ENCODE data around the gene RAB26. TPM values are rescaled to one million over a fixed set of nuclear protein-coding genes. Genes with fewer than 3 reads are reported as not detected.

Gene RAB26
- total and polyA plus RNA-seq, 2 donors (not counting 3 experiments of a cell fraction or from before 2014, with no cell fraction given), result 0.91 to 2.0 TPM

- intact Hi-C loops (cut with micrococcal nuclease), result no loop called here
- H4K20me1 ChIP-seq (replicated peaks; ENCODE audit: control insufficient read depth, extremely low read depth, insufficient read depth, low read length), result no peaks in the 10 kb centered on the region
- BruUV-seq (replicated peaks), result no TSS peak
- H3K27me3 ChIP-seq (ENCODE audit: control insufficient read depth in 2 of 2, insufficient read depth in 2 of 2, low read length in 2 of 2), result no peaks in the 10 kb centered on the region
- TF ChIP-seq GATA2 (IDR thresholded peaks at IDR 0.05; ENCODE audit: insufficient read depth, insufficient read length, low read depth, low read length) (no peak), MYC (IDR thresholded peaks at IDR 0.05; ENCODE audit: low read depth, low read length) (no peak), JUN (IDR thresholded peaks at IDR 0.05; ENCODE audit: borderline replicate concordance, insufficient read depth, insufficient read length, low read depth) (no peak), POLR2A (IDR thresholded peaks at IDR 0.05; ENCODE audit: low read depth, low read length) (no peak), FOS (IDR thresholded peaks at IDR 0.05; ENCODE audit: borderline replicate concordance, insufficient read depth, low read length) (no peak), EZH2 (IDR thresholded peaks at IDR 0.05; ENCODE audit: borderline replicate concordance, low read depth, low read length, severe bottlenecking) (no peak), POLR2AphosphoS5 (IDR thresholded peaks at IDR 0.05; ENCODE audit: insufficient read depth, low read depth, low read length) (no peak)
- TF ChIP-seq, protein P1, sequence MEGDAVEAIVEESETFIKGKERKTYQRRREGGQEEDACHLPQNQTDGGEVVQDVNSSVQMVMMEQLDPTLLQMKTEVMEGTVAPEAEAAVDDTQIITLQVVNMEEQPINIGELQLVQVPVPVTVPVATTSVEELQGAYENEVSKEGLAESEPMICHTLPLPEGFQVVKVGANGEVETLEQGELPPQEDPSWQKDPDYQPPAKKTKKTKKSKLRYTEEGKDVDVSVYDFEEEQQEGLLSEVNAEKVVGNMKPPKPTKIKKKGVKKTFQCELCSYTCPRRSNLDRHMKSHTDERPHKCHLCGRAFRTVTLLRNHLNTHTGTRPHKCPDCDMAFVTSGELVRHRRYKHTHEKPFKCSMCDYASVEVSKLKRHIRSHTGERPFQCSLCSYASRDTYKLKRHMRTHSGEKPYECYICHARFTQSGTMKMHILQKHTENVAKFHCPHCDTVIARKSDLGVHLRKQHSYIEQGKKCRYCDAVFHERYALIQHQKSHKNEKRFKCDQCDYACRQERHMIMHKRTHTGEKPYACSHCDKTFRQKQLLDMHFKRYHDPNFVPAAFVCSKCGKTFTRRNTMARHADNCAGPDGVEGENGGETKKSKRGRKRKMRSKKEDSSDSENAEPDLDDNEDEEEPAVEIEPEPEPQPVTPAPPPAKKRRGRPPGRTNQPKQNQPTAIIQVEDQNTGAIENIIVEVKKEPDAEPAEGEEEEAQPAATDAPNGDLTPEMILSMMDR (IDR thresholded peaks at IDR 0.05; ENCODE audit: extremely low read depth in 1 of 2, insufficient read depth in 1 of 2, low read depth in 1 of 2, low read length in 2 of 2), result no peak
- TF ChIP-seq, protein P2, sequence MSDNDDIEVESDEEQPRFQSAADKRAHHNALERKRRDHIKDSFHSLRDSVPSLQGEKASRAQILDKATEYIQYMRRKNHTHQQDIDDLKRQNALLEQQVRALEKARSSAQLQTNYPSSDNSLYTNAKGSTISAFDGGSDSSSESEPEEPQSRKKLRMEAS (IDR thresholded peaks at IDR 0.05; ENCODE audit: insufficient read depth, insufficient read length), result no peak
- no peak for FAIRE-seq
- H3K4me3 ChIP-seq (replicated peaks in 1 of 3; ENCODE audit: insufficient read depth in 1 of 3, low read depth in 1 of 3, low read length in 3 of 3), result no peak overlapping the region
- no peak overlapping the region for H2AFZ ChIP-seq (ENCODE audit: low read depth, low read length)
- no peaks in the 10 kb centered on the region for H3K36me3 ChIP-seq (ENCODE audit: control insufficient read depth in 2 of 2, extremely low read depth in 1 of 2, insufficient read depth in 2 of 2, low read length in 2 of 2)
- H3K27ac ChIP-seq (ENCODE audit: insufficient read depth, low read depth, low read length), result no peak overlapping the region
- ChIA-PET CTCF (interaction anchor here (1.1 to 3.3 kb wide), 6 partner anchors 10 to 142 kb away, joined by 3 to 14 read pairs (median 4); partner anchors contain the start of genes NHERF2 and TRAF7), POLR2A (interaction anchor here (1.2 to 4.8 kb wide), 3 partner anchors 9 to 138 kb away, joined by 3 to 24 read pairs (median 3); partner anchors contain the start of gene TRAF7)
- H3K79me2 ChIP-seq (ENCODE audit: control insufficient read depth, insufficient read depth, low read length), result no peaks in the 10 kb centered on the region
- H3K4me1 ChIP-seq (ENCODE audit: control insufficient read depth, extremely low read depth, insufficient read depth, low read length), result peaks cover 14% of the 10 kb centered on the region
- no peak for DNase-seq (ENCODE audit: low read depth, low spot score)
- no peaks in the 10 kb centered on the region for H3K9me3 ChIP-seq (replicated peaks; ENCODE audit: control insufficient read depth, insufficient read depth, low read length)
- dilution Hi-C loops (cut with MboI; ENCODE audit: extremely low pct_ligation_motif_present, low sequenced_read_pairs), result no loop called here
- no peak overlapping the region for H3K4me2 ChIP-seq (ENCODE audit: insufficient read depth, low read length)
- no peak overlapping the region for H3K9ac ChIP-seq (replicated peaks; ENCODE audit: extremely low read depth, insufficient read depth, low read length)
- no peaks in the 10 kb centered on the region for H3K9me1 ChIP-seq (replicated peaks; ENCODE audit: control insufficient read depth, extremely low read depth, insufficient read depth, low read length)
Observed at GRCh38 chr16:2145843-2146242, 2.6 kb upstream of the RAB26 start.
